Astrocyte of the cerebellum (primary cell): ENCODE data around the gene FTO.

ENCODE experiments used
- DNase-seq: peaks from one replicate; pipeline ENCODE4 v3.0.0-alpha.2; 2011; ENCODE audit warnings: low read depth
- H3K4me3 ChIP-seq: 2 replicates; pipeline ENCODE4 v1.5.1; 2011; ENCODE audit warnings: mild to moderate bottlenecking, low read depth, low read length, moderate library complexity
- in situ Hi-C: cut with HindIII; loops from 2 replicates; pipeline ENCODE4 v1.10.0; 2017; ENCODE audit warnings: low sequenced_read_pairs
- TF ChIP-seq, protein P1 (sequence below): IDR thresholded peaks from 2 replicates; pipeline ENCODE4 v1.5.1; 2012; ENCODE audit warnings: low read length, low read depth, moderate library complexity, mild to moderate bottlenecking; ENCODE audit errors: missing control alignments

FTO gene

DNA sequence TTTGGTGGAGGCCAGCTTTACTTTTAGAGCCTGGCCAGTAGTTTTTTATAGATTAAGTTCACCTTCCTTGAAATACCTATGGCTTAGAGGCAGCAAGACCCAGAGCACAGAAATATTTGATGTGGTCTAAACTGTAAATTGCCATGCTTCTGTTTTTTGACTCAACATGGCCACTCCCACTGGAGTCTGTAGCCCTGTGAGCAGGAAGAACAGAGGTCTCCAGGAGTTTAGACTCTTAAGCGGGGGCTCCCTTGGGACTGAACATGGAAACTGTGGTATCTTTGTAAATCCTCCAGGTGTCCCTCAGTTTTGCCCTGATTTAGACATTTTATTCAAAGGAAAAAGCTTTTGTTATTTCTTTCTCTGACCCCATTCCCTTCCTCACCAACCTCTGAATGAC, 145.6 kb downstream of the FTO start:
- TF ChIP-seq, protein P1, sequence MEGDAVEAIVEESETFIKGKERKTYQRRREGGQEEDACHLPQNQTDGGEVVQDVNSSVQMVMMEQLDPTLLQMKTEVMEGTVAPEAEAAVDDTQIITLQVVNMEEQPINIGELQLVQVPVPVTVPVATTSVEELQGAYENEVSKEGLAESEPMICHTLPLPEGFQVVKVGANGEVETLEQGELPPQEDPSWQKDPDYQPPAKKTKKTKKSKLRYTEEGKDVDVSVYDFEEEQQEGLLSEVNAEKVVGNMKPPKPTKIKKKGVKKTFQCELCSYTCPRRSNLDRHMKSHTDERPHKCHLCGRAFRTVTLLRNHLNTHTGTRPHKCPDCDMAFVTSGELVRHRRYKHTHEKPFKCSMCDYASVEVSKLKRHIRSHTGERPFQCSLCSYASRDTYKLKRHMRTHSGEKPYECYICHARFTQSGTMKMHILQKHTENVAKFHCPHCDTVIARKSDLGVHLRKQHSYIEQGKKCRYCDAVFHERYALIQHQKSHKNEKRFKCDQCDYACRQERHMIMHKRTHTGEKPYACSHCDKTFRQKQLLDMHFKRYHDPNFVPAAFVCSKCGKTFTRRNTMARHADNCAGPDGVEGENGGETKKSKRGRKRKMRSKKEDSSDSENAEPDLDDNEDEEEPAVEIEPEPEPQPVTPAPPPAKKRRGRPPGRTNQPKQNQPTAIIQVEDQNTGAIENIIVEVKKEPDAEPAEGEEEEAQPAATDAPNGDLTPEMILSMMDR: no peak
- H3K4me3 ChIP-seq: no peak overlapping the region
- in situ Hi-C loops: no loop called here
- DNase-seq: no peak

DNA sequence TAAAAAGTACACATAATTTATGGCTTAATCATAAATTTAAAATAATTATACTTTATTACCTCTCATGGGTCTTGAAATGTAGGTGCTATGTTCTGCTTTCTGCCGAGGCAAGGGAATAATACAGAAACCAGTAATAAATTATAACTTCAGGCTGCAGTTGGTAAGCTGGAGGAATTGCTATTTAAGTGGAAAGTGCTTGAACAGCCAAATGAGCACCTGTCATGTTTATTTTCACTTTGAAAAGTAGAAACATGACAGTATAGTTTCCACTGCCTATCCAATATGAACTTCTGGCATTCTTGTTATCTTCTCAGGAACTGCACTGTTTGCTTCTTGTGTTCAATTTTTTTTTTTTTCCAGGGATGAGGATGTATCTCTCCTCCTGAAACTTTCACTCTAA, 146.0 kb downstream of the FTO start:
- TF ChIP-seq, protein P1: no peak
- no peak overlapping the region for H3K4me3 ChIP-seq
- DNase-seq: no peak
- in situ Hi-C loops: no loop called here

DNA sequence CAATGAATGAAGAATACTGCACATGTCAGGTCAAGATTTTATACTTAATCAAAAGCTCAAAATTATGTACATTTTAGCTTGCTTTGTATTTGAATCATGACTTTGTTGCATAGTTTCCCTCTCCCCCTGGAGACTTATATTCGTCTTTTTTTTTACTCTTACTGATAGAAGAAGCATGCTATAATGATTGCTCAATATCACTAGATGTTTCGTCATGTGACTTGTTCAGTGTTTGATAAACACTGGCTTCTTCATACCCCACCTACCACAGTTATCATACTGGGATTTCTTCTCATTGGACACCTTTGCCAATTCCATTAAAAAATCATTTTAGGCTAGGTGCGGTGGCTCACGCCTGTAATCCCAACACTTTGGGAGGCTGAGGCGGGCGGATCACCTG, 148.7 kb downstream of the FTO start:
- DNase-seq: no peak
- TF ChIP-seq, protein P1: no peak
- H3K4me3 ChIP-seq: no peak overlapping the region
- in situ Hi-C loops: no loop called here

DNA sequence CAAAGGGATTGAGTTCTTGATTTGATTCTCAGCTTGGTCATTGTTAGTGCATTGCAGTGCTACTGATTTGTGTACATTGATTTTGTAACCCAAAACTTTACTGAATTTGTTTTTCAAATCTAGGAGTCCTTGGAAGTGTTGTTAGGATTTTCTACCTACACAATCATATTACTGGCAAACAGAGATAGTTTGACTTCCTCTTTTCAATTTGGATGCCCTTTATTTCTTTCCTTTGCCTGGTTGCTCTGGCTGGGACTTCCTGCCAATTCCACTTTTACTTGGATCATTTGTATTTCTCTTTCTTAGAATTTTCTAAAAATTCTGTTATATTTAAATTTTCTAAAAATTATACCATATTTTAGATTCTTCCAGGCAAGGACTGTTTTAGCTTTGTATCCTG, 151.1 kb downstream of the FTO start:
- H3K4me3 ChIP-seq: no peak overlapping the region
- TF ChIP-seq, protein P1: no peak
- DNase-seq: no peak
- in situ Hi-C loops: no loop called here

DNA sequence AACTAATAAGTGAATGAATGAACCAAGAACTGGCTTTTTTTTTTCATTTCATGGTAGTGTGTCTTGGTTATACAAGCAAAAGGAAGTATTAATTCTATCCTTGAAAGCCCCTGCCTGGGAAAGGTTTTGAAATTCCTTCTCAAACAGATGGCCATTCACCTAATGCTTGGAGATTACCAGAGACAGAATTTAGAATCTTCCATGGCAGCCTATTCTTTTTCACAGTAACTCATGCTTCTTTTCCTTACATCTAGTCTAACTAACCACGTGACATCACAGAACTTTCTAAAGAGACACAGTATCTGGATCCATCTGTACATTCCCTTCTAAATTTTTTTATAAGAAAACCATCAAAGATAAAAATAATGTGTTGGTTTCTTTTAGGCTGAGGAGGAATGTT, 151.6 kb downstream of the FTO start:
- no peak for DNase-seq
- TF ChIP-seq, protein P1: no peak
- no peak overlapping the region for H3K4me3 ChIP-seq
- in situ Hi-C loops: no loop called here

DNA sequence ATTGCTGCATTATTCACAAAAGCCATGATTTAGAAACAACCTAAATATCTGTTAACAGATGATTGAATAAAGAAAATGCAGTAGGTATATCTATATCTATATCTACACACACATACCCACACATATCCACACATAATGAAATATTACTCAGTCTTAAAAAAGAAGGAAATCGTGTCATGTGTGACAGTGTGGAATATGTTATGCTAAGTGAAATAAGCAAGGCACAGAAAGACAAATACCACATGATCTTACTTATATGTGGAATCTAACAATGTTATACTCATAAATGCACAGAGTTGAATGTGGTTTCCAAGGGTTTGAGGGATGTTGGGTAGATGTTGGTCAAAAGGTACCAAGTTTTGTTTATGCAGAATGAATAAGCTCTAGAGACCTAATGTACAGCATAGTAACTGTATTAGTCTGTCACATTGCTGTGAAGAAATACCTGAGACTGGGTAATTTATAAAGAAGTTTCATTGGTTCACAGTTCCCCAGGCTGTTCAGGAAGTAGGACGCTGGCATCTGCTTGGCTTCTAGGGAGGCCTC, 156.1 kb downstream of the FTO start:
- in situ Hi-C loops: no loop called here
- DNase-seq: no peak
- H3K4me3 ChIP-seq: no peak overlapping the region
- TF ChIP-seq, protein P1: no peak

DNA sequence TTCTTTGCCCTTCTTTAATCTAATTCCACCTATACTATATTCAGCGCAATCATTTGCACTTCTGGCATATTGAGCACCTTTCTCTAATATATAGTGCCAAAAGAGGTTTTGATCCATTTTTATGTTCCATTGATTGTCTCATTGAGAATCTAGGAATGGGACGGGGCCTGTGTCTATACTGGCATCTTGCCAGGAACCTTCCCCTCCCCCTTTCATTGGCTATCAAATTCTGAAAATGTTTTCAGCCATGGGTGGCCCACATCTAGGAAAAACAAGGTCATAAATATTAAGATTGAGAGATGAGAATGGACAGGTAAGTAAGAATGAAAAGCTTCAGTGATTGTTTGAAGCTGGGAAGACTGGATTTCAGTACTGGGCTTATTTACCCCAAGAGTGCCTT, 159.9 kb downstream of the FTO start:
- no peak for DNase-seq
- in situ Hi-C loops: no loop called here
- H3K4me3 ChIP-seq: no peak overlapping the region

More for the DNA sequence above, 159.9 kb downstream of the FTO start:
- TF ChIP-seq, protein P1: no peak
